HG03571 (cell line): ENCODE results near the gene IL31RA.
"Not testable (repeated sequence)": the region's sequence is repeated elsewhere in the genome, so short reads cannot be mapped to it uniquely, and the experiment has no call there.

Source experiments
- ATAC-seq: cut with Tn5 transposase; IDR thresholded peaks from one replicate; pipeline ENCODE4 v1.9.1; 2021; ENCODE audit not compliant: unreplicated experiment

Gene IL31RA

DNA sequence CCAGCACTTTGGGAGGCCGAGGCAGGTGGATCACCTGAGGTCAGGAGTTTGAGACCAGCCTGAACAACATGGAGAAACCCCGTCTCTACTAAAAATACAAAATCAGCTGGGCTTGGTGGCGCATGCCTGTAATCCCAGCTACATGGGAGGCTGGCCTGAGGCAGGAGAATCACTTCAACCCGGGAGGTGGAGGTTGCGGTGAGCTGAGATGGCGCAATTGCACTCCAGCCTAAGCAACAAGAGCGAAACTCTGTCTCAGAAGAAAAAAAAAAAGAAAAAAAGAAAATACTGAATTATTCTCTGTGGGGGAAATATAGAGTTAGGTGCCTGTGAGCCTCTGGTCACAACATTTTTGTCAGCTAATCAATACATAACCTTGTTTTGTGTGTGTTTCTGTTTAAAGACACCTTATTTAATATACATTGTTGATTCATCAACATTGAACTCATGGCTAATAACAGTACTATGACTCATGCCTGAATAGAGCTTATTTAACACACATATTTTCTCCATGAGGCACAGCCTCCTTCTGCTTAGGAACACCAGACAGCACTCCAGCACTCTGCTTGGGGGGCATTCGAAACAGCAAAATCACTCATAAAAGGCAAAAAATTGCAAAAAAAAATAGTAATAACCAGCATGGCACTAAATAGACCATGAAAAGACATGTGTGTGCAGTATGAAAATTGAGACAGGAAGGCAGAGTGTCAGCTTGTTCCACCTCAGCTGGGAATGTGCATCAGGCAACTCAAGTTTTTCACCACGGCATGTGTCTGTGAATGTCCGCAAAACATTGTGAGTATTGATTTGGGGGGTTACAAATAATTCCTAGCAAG is at the start of gene IL31RA:
IL31RA (plus strand) TSS at position 519 of the 836 bp plus-strand sequence; CDS start at position 733, 214 bp downstream.
- ATAC-seq: no peak

DNA sequence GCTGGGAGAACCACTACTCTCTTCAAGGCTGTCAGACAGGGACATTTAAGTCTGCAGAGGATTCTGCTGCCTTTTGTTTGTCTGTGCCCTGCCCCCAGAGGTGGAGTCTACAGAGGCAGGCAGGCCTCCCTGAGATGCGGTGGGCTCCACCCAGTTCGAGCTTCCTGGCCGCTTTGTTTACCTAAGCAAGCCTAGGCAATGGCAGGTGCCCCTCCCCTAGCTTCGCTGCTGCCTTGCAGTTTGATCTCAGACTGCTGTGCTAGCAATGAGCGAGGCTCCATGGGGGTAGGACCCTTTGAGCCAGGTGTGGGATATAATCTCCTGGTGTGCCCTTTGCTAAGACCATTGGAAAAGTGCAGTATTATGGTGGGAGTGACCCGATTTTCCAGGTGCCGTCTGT is 42.3 kb upstream of the IL31RA start:
- ATAC-seq: not testable (repeated sequence)

DNA sequence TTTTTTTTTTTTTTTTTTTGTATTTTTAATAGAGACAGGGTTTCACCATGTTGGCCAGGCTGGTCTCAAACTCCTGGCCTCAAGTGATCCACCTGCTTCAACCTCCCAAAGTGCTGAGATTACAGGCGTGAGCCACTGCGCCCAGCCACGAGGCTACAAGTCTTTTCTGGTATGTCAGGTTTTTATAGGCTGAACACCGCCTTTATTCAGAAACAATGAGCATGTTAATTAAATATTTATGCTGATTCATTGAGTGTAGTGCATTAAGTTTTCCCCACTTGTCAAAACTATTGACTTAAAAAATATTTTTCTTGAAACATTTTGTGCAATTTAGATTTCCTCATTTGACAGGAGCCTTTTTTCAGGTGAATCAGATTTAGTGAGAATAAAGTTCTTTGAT is 35.2 kb upstream of the IL31RA start:
- ATAC-seq: not testable (repeated sequence)

DNA sequence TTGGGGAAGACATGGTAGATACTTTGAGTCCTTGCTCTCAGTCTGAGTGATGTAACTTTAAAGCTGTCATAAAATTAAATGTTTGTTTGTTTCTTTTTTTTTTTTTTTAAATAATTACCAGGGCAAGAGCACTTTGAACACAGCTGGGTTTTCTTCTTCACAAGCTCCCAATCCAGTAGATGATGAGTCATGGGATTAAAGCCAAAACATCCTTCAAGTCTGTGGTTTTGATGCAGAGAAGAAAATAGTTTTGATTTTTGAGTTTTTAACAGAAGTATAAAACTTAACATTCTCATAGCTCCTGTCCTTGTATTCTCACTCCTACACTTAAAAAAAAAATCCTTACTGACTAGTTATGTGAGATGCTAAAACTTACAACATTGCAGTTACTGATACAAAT is 34.8 kb upstream of the IL31RA start:
- no peak for ATAC-seq

DNA sequence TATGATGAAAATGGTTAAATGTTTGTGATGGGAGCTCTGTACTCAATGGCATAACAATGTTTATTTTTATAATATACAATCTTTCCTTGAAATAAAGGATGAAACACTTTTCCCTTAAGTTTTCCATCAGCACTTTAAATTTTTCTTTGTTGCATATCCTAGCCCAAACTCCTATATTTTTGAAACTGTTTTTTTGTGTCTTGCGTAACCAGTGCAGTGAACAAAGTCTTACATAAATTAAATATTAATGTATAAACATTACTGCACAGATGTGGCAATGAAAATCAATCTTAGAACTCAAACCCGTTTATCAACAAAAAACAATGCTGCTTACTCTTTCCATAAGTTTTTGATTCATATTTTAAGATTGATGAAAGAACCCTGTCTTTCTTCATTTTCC is 34.1 kb upstream of the IL31RA start:
- ATAC-seq: no peak

DNA sequence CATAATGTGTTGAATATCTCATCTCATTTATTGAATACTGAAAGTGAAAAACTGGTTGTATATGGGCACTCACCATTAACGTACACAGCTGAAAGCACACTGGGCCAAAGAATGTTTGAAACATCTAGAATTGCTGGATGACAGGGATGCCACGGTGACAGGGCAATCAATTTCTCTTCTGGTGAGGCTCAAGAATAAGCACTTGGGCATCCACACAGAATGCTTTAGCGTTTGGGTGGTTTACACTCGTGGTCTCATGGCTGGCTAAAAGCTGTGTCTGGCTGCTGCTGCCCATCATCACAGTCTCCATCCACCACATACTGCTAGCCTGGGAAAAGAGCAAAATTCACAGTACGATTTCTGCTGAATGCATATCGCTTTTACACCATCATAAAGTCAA is 30.7 kb upstream of the IL31RA start:
- ATAC-seq: no peak

DNA sequence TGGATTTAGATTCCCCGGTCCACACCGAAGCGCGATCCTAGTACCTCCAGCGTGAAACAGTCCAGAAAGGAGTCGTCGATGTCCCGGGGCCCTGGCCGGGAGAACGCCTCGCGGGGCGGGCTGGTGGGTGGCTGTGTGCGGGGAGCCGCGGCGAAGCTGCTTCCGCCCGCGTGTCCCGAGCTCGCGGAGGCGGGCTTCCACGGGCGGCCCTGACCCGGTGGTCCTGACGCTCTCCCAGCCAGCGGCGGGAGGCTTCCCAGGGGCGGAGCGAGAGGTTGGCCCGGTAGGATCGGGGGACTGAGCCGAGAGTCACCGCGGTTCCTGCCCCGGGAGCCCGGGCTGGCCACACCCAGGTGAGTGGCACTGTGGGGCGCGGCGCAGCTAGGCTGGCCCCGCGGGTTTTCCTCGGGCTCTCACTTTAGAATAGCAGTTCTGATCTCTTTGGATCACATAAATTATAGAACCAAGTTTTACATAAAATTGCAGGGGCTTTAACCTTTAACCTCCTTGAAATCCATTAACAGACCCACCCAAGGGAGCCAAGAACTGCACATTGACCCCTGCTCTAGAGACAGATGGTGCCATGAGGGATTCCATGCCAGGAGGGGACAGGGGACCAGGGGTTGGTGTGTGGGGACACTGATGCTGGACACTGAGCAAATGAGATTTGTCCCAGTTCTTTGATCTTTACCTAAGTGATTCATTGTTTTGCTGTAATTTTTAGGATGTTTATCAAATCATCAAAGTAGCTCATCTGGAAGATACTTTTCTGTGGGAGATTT is 29.2 kb upstream of the IL31RA start:
- ATAC-seq: no peak

DNA sequence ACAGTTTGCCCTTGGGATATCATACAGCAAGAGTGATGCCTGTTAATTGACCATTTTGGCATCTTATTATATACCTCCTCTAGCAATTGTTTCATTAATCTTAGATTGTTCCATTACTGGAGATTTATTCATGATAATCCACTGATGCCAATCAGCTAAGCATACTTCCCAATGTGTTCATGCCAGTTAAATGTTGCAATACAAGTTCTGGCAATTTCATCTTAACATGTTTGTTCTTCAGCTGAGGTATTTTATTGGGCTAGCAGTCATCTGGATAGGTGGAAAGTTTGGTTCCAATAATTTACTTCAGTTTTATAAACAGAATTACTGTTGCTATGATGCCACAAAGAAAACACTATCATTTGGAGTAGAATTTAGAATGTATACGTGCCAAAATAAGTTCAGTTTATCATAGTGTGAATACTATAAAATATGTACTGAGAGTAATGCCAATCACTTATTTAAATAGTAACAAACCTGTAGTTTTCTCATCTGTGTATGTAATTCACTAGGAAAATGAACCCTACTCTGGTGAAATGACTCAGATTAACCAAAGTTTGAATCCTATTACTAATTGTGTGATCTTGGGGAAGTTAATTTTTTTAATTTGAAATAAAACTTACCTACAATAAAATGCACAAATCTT is 27.9 kb upstream of the IL31RA start:
- no peak for ATAC-seq

DNA sequence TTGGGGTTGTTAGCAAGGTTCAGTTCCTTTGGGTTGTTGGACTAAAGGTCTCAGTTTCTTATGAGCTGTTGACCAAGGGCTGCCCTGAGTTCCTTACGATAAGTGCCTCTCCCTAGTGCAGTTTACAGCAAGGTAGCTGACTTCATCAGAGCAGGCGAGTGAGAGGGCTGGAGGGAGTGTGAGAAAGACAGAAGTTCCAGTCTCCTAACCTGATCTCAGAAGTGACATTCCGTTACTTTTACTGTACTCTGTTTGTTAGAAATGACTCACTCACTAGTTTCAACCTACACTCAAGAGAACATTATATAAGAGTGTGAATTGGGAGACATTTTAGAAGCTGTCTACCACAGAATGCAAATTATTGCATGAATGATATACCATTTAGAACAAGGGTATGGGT is 21.2 kb upstream of the IL31RA start:
- ATAC-seq: no peak

DNA sequence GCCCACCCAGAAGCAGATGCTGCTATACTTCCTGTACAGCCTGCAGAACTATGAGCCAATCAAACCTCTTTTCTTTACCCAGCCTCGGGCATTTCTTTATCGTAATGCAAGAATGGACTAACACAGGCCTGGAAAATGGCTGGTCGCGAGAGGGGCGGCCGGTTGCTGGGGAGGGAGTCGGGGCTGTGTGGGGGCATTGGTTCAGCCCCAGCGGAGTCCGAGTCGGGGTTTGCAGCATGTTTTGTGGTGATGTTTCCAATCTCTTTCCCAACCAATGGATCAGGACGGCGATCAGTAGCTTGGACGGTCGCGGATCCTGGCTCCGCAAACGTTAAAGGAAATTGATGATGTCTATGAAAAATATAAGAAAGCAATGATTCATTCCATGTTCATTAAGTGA is 18.7 kb upstream of the IL31RA start:
- ATAC-seq: no peak

DNA sequence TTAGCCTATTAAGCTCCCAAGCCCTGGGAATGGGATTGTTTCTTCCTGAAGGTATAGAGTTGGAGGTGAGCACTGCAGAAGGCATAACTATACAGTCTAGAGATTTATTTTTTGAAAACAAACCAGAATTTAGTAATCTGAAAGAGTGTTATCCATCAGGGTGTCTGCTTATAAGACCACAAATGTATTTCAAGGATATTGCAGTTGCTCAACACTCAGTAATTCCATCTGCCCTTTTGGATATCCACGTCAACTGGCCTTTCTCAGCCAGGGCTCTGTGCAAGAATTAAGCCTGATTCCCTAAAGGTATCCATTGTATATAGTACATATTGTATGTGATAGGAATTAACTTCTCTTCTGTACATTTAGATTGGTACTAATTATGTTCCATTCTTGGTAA is 15.0 kb upstream of the IL31RA start:
- ATAC-seq: no peak

DNA sequence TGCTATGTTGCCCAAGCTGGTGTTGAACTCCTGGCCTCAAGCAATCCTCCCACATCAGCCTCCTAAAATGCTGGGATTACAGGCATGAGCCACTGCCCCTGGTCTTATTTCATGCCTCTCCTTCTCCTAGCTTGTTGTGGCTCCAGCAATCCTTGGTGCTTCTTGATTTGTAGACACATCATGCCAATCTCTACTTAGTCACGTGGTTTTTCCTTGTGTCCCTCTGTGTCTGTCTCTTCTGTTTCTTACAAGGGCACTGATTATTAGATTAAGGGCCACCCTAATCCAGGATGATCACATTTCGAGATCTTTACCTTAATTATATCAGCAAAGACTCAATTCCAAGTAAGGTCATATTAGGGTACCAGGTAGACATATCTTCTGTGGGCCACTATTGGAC is 9.2 kb upstream of the IL31RA start:
- no peak for ATAC-seq

DNA sequence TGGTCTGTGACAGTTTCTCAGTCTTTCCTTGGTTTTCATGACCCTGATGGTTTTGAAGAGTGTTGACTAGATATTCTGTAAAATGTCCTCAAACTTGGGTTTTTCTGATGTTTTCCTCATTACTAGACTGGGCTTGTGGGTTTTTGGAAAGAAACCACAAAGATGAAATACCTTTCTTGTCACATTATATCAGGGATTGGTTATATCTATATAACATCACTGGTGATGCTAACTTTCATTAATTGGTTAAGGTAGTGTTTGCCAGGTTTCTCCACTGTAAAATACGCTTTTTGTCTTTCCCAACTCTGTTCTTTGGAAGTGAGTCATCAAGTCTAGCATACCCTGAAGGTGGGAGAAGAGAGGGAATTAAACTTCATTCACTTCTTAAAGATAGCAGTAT is 3.3 kb upstream of the IL31RA start:
- ATAC-seq: no peak

DNA sequence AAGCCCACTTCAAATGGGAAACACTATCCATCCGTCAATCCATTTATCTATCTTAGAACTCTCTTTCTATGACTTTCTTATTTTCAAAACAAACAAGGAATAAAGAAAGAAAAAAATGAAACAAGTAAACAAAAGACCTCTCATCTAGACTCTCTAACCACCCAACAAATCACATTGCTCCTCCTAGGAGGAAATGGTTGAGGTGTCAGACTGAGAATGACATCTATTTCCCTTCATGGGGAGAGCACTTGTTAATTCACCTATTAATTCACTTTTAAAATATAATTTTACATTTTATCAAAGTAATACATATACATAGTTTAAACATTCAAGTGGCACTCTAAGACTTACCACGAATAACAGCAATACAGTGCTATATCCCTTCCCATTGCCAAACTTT is 2.4 kb upstream of the IL31RA start:
- no peak for ATAC-seq

DNA sequence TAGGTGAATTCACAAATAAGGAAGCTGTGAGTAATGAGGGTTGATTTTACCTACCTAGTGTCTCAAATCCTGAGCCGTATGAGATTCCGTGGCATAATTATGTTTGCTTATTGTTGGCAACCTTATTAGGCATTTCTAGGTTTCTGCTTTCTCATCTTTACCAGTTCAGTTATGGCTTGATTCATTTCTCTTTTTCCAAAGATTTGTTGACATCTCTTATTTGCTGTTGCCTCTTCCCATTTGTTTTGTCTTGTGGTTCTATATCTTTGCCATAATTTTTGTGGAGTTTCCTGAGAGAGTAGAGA is 470 bp downstream of the IL31RA start:
- no peak for ATAC-seq

DNA sequence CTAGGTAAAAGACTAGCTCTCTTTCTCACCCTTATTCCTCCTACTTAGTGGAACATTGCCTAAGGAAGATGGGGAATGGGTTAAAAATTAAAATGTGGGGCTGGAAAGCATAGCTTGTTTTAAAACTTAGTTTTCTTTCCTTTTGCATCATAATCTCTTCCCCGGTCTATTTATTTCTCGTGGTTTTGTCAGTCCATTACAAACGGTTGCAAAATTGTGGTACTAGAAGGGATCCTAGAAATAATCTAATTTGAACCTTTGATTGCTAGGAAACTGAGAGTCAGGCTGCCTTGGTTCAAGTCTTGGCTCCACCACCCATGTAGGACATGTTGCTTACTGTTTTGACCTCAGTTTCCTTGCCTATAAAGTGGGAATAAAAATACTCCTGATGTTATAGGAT is 1.3 kb downstream of the IL31RA start:
- no peak for ATAC-seq

DNA sequence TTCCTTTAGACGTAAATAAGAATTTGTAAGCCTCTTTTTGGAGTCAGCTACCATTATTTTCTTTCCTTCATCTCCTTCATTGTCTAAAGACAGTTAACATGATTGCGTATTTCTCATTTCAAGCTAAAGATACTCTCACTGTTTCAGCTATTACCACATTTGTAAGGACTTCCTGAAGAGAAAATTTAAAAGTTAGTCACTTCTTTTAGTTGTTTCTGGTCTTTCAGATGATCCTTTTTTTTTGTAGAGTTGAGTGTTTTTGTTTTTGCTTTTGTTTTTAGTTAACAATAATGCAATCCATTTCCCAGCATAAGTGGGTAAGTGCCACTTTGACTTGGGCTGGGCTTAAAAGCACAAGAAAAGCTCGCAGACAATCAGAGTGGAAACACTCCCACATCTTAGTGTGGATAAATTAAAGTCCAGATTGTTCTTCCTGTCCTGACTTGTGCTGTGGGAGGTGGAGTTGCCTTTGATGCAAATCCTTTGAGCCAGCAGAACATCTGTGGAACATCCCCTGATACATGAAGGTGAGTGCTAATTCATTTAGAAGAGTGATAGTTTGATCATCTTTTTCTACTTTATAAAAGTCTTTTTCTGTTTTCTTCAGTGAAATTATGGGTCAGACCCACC is 2.0 kb downstream of the IL31RA start:
- no peak for ATAC-seq

DNA sequence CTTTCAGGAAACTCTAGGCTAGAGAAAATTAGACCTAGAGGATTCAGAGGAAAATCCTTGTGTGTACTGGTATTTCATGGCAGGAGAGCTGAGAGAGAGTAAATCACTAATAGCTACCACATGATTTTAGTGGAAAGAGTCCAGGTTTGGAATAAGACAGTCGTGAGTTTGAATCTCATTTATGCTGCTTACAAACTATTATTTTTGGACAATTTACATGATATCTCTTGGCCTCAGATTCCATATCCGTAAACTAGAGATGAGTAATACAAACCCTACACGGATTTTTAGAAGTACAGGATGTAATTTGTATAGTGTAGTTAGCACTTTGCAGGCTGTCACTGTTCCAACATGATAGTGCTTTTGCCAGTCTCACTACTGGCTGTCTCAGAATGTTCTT is 2.7 kb downstream of the IL31RA start:
- no peak for ATAC-seq

DNA sequence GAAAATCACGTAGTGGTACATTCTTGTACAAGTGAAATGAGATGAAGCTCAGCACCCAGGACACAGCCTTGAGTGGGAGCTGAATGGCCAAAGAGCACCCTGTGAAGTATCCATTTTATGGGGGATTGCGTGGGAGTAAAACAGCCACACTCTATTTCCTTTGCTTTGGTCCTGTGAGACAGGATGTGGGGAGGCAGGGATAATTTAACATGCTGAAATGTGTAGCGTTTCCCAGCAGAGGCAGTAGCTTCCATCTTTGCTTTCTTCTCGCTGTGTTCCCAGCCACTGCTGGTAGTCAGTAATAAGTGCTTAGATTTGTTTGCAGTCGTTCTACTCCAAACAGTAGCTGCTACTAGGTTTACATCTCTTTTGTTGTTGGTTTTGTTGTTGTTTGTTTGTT is 4.4 kb downstream of the IL31RA start:
- ATAC-seq: no peak

DNA sequence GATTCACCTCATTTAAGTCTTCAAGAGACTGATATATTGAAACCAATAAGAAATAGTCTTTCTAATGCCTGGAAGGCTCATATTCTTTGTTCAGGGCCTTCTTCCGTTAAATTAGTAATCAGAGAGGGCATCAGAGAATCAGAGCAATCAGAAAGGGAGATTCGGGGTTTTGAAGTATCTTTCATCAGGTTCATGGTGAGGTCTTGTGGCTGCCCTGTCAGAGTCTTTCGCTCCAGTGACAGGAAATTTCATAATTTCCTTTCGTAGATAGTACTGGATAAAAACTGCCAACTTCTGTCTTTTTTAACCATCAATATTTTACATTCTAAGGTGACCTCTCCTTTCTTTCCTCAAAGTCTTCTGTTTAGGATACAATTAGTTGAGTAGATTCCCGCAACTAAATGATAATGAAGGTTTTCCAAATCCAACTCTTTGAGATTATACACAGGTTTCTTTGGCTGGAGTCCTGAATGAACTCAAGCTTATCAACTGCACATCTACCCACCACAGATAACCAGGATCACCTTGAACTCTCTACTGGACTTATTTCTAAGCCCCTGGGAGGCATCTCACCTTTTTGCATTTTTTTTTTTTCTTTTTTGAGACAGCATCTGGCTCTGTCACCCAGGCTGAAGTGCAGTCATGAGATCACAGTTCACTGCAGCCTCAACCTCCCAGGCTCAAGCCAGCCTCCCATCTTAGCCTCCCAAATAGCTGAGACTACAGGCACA is 5.5 kb downstream of the IL31RA start:
- ATAC-seq: no peak

DNA sequence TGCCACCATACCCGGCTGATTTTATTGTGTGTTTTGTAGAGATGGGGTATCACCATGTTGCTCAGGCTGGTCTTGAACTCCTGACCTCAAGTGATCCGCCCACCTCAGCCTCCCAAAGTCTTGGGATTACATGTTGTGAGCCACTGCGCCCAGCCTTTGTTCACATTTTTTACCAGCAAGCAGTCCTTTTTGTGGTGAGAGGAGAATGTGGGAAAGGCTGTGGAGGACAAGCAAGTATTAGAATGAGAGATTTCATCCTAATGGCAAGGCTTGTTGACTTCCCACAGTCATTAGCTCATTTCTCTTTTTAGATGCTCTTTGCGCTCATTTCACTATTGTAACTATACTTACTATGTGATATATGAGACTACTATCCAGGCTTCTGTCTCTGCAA is 6.1 kb downstream of the IL31RA start:
- no peak for ATAC-seq
